Calu3 (cell line): ENCODE measurements around the gene UHRF1. TPM values are rescaled to one million over a fixed set of nuclear protein-coding genes. Genes with fewer than 3 reads are reported as not detected.
"Not testable (repeated sequence)": the region's sequence is repeated elsewhere in the genome, so short reads cannot be mapped to it uniquely, and the experiment has no call there.

Experiments used
- BruUV-seq: library from RNA; stranded (reverse); fragments of 400-500 nt; replicated peaks from 2 replicates; lab custom pipeline; 2021; lab: Mats Ljungman, UMichigan
- CTCF ChIA-PET: fragments of 300-600 bp; sonication (Branson Sonifier 250); formaldehyde crosslinking; loops from one replicate; lab custom pipeline; 2022; ENCODE audit warnings: antibody characterized with exemption; lab: Charles Lee
- DNase-seq: peaks from one replicate; pipeline ENCODE4 v3.0.0; 2022
- H3K27ac Mint-ChIP-seq: one replicate; pipeline ENCODE4 v1.8.0; 2022; ENCODE audit warnings: mixed read lengths; ENCODE audit not compliant: unreplicated experiment
- H3K27me3 Mint-ChIP-seq: one replicate; pipeline ENCODE4 v1.8.0; 2022; ENCODE audit warnings: mixed read lengths; ENCODE audit not compliant: unreplicated experiment
- H3K36me3 Mint-ChIP-seq: one replicate; pipeline ENCODE4 v1.8.0; 2022; ENCODE audit warnings: mild to moderate bottlenecking, moderate library complexity, mixed read lengths; ENCODE audit not compliant: insufficient read depth, unreplicated experiment
- H3K4me1 Mint-ChIP-seq: one replicate; pipeline ENCODE4 v1.8.0; 2022; ENCODE audit warnings: mild to moderate bottlenecking, low read depth, mixed read lengths; ENCODE audit not compliant: unreplicated experiment
- H3K4me3 Mint-ChIP-seq: one replicate; pipeline ENCODE4 v1.8.0; 2022; ENCODE audit warnings: mild to moderate bottlenecking, low read depth, moderate library complexity, mixed read lengths; ENCODE audit not compliant: unreplicated experiment
- H3K9me3 Mint-ChIP-seq: one replicate; pipeline ENCODE4 v1.8.0; 2022; ENCODE audit warnings: low read depth, mixed read lengths; ENCODE audit not compliant: unreplicated experiment
- CTCF ChIP-seq: fragments of 200-600 bp; IDR thresholded peaks from one replicate; pipeline ENCODE4 v1.8.0; 2022; ENCODE audit warnings: antibody characterized with exemption; ENCODE audit not compliant: unreplicated experiment
- intact Hi-C: fragments of 100-400 bp; cut with micrococcal nuclease; formaldehyde crosslinking; loops from one replicate; pipeline ENCODE4 v1.10.0; 2022; ENCODE audit not compliant: unreplicated experiment
- total RNA-seq: library from RNA; stranded (reverse); gene quantifications from 2 replicates; pipeline ENCODE4 v1.2.3, GENCODE V29; 2022

The UHRF1 gene
- total RNA-seq, 1 experiment from 2014 or later: 45.2 TPM

- no peak for TF ChIP-seq CTCF
- Mint-ChIP-seq H3K27ac (no peak overlapping the region), H3K27me3 (no peaks in the 10 kb centered on the region), H3K4me3 (no peak overlapping the region), H3K9me3 (no peaks in the 10 kb centered on the region), H3K36me3 (peaks cover 30% of the 10 kb centered on the region), H3K4me1 (no peaks in the 10 kb centered on the region)
- intact Hi-C loops: no loop called here
- DNase-seq: no peak
- no TSS peak for BruUV-seq
- CTCF ChIA-PET: no interaction called here
Observed at GRCh38 chr19:4933528-4933927, 24.2 kb downstream of the UHRF1 start.

- Mint-ChIP-seq H3K36me3 (peaks cover 35% of the 10 kb centered on the region), H3K9me3 (no peaks in the 10 kb centered on the region), H3K27ac (no peak overlapping the region), H3K27me3 (no peaks in the 10 kb centered on the region), H3K4me1 (no peaks in the 10 kb centered on the region), H3K4me3 (no peak overlapping the region)
- no peak for DNase-seq
- intact Hi-C loops: no loop called here
- CTCF ChIA-PET: no interaction called here
- TF ChIP-seq CTCF: no peak
- BruUV-seq: no TSS peak
Observed at GRCh38 chr19:4935444-4935843, 26.1 kb downstream of the UHRF1 start.

- Mint-ChIP-seq H3K4me1 (no peaks in the 10 kb centered on the region), H3K4me3 (no peak overlapping the region), H3K27me3 (no peaks in the 10 kb centered on the region), H3K36me3 (peaks cover 33% of the 10 kb centered on the region), H3K27ac (no peak overlapping the region), H3K9me3 (no peaks in the 10 kb centered on the region)
- no TSS peak for BruUV-seq
- CTCF ChIA-PET: no interaction called here
- intact Hi-C loops: no loop called here
- no peak for DNase-seq
- TF ChIP-seq CTCF: no peak
Observed at GRCh38 chr19:4937060-4937459, 27.8 kb downstream of the UHRF1 start.

- DNase-seq, BruUV-seq, H3K4me1 Mint-ChIP-seq, H3K4me3 Mint-ChIP-seq, H3K9me3 Mint-ChIP-seq, H3K27ac Mint-ChIP-seq, H3K27me3 Mint-ChIP-seq, CTCF ChIA-PET, intact Hi-C loops: not testable (repeated sequence)
- H3K36me3 Mint-ChIP-seq: peaks cover 29% of the 10 kb centered on the region
Observed at GRCh38 chr19:4938461-4938860, 29.2 kb downstream of the UHRF1 start.

GRCh38 chr19:4939466-4939865, 30.2 kb downstream of the UHRF1 start:
- H3K4me3 Mint-ChIP-seq: no peak overlapping the region
- no peaks in the 10 kb centered on the region for H3K9me3 Mint-ChIP-seq
- no peaks in the 10 kb centered on the region for H3K4me1 Mint-ChIP-seq
- no peaks in the 10 kb centered on the region for H3K27me3 Mint-ChIP-seq
- CTCF ChIA-PET: interaction anchor here (0.6 kb wide), 1 partner anchor 228 kb away, joined by 4 read pairs; no protein-coding TSS in a partner anchor
- TF ChIP-seq CTCF: no peak
- intact Hi-C loops: no loop called here
- peaks cover 26% of the 10 kb centered on the region for H3K36me3 Mint-ChIP-seq
- no peak overlapping the region for H3K27ac Mint-ChIP-seq
- no TSS peak for BruUV-seq
- no peak for DNase-seq

- BruUV-seq, H3K27me3 Mint-ChIP-seq, DNase-seq, H3K9me3 Mint-ChIP-seq, intact Hi-C loops, H3K27ac Mint-ChIP-seq, CTCF ChIA-PET, H3K4me1 Mint-ChIP-seq, H3K4me3 Mint-ChIP-seq: not testable (repeated sequence)
- H3K36me3 Mint-ChIP-seq: peaks cover 26% of the 10 kb centered on the region
Observed at GRCh38 chr19:4941638-4942169, 32.4 kb downstream of the UHRF1 start.

GRCh38 chr19:4950650-4951049, 41.3 kb downstream of the UHRF1 start:
- H3K9me3 Mint-ChIP-seq, H3K4me3 Mint-ChIP-seq, DNase-seq, intact Hi-C loops, H3K27ac Mint-ChIP-seq, H3K27me3 Mint-ChIP-seq, BruUV-seq, CTCF ChIA-PET, H3K4me1 Mint-ChIP-seq: not testable (repeated sequence)
- peaks cover 14% of the 10 kb centered on the region for H3K36me3 Mint-ChIP-seq
